ENCODE results near the gene APLP2. TPM values are rescaled to one million over a fixed set of nuclear protein-coding genes. Genes with fewer than 3 reads are reported as not detected.

APLP2 gene
- total RNA-seq, 1 experiment from 2014 or later: 350 TPM

DNA sequence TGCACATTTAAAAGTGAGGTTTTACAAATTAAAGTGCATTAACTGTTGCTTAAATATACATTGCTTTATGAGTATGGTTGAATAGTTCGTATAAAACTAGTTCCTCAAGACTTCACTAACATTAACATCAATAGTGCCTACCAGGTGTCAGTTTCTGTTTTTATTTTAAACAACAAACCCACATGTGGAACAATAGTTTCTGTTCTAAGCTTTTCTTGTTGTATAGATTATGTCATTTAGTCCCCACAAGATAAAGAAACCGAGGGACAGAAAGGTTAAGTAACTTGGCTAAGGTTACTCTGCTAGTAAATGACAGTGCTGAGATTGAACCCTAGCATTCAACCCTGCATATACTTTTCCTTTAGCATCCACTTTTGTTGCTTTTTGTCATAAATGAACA lies 48.5 kb downstream of the APLP2 start:
- Histone ChIP-seq H3K9me2 (ENCODE audit: insufficient read depth) (no peaks in the 10 kb centered on the region), H3K4me3 (no peak overlapping the region), H3K36me3 (ENCODE audit: low read depth) (peaks cover 33% of the 10 kb centered on the region), H3K9me3 (ENCODE audit: insufficient read depth, low read depth) (no peaks in the 10 kb centered on the region), H3F3A (ENCODE audit: insufficient read depth, low read depth) (peaks cover 49% of the 10 kb centered on the region), H3K4me1 (replicated peaks; ENCODE audit: insufficient read depth) (peaks cover 40% of the 10 kb centered on the region), H3K27me3 (ENCODE audit: insufficient read depth, low read depth) (no peaks in the 10 kb centered on the region), H2AFZ (no peak overlapping the region), H3K79me2 (ENCODE audit: low read depth) (peaks cover 40% of the 10 kb centered on the region), H4K20me1 (ENCODE audit: insufficient read depth) (no peaks in the 10 kb centered on the region), H3K4me2 (no peak overlapping the region), H3K27ac (no peak overlapping the region)
- ChIA-PET POLR2A (ENCODE audit: unreplicated experiment) (interaction anchor here (0.6 kb wide), 1 partner anchor 302 kb away, joined by 3 read pairs; the partner anchor contains the start of gene TMEM45B), CTCF (interaction anchor here (0.7 kb wide), 1 partner anchor 1305 kb away, joined by 7 read pairs; no protein-coding TSS in a partner anchor)
- BruUV-seq (replicated peaks): no TSS peak
- intact Hi-C loops (cut with micrococcal nuclease; ENCODE audit: unreplicated experiment): no loop called here
- TF ChIP-seq, protein P1, sequence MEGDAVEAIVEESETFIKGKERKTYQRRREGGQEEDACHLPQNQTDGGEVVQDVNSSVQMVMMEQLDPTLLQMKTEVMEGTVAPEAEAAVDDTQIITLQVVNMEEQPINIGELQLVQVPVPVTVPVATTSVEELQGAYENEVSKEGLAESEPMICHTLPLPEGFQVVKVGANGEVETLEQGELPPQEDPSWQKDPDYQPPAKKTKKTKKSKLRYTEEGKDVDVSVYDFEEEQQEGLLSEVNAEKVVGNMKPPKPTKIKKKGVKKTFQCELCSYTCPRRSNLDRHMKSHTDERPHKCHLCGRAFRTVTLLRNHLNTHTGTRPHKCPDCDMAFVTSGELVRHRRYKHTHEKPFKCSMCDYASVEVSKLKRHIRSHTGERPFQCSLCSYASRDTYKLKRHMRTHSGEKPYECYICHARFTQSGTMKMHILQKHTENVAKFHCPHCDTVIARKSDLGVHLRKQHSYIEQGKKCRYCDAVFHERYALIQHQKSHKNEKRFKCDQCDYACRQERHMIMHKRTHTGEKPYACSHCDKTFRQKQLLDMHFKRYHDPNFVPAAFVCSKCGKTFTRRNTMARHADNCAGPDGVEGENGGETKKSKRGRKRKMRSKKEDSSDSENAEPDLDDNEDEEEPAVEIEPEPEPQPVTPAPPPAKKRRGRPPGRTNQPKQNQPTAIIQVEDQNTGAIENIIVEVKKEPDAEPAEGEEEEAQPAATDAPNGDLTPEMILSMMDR (conservative IDR thresholded peaks at IDR 0.05): no peak
- no peak for TF ChIP-seq EZH2 (IDR thresholded peaks at IDR 0.05; ENCODE audit: low read depth)
- no peak for DNase-seq

GRCh38 chr11:130118636-130119387 lies 49.1 kb downstream of the APLP2 start:
- CTCF ChIA-PET: no interaction called here
- DNase-seq: no peak
- peaks cover 56% of the 10 kb centered on the region for H3F3A ChIP-seq (ENCODE audit: insufficient read depth, low read depth)
- peaks cover 29% of the 10 kb centered on the region for H3K36me3 ChIP-seq (ENCODE audit: low read depth)
- 0 out of 2 replicates have a peak overlapping the region, but pooled peaks have one; percentile 35 for H3K27ac ChIP-seq
- no peak overlapping the region for H3K4me3 ChIP-seq
- H3K9me3 ChIP-seq (ENCODE audit: insufficient read depth, low read depth): no peaks in the 10 kb centered on the region
- POLR2A ChIA-PET (ENCODE audit: unreplicated experiment): interaction anchor here (0.6 to 0.7 kb wide), 2 partner anchors 189 to 303 kb away, joined by 3 to 4 read pairs; partner anchors contain the start of gene TMEM45B
- H3K79me2 ChIP-seq (ENCODE audit: low read depth): peaks cover 38% of the 10 kb centered on the region
- intact Hi-C loops (cut with micrococcal nuclease; ENCODE audit: unreplicated experiment): no loop called here
- no peaks in the 10 kb centered on the region for H3K9me2 ChIP-seq (ENCODE audit: insufficient read depth)
- H3K4me1 ChIP-seq (replicated peaks; ENCODE audit: insufficient read depth): peaks cover 47% of the 10 kb centered on the region
- H2AFZ ChIP-seq: no peak overlapping the region
- no peaks in the 10 kb centered on the region for H4K20me1 ChIP-seq (ENCODE audit: insufficient read depth)
- BruUV-seq (replicated peaks): no TSS peak
- H3K4me2 ChIP-seq: no peak overlapping the region
- TF ChIP-seq, protein P1 (conservative IDR thresholded peaks at IDR 0.05): no peak
- TF ChIP-seq EZH2 (IDR thresholded peaks at IDR 0.05; ENCODE audit: low read depth): no peak
- H3K27me3 ChIP-seq (ENCODE audit: insufficient read depth, low read depth): no peaks in the 10 kb centered on the region

DNA sequence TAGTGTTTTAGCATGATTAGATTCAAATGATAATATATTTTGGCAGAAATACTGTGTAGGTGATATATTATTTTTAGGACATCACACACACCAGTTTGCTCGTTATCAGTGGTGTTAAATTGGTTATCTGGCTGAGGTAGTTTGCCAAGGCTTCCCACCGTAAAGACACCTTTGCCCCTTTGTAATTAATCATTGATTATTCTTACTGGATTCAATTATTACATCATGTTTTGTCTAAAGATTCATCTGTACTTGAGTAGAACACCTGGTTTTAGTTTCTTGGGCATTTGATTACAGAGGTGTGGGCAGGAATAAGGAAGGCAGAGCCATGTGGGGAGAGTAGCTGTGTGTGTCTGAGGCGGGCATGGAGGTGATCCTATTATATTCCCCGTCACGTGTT lies 50.4 kb downstream of the APLP2 start:
- peaks cover 37% of the 10 kb centered on the region for H3K36me3 ChIP-seq (ENCODE audit: low read depth)
- H4K20me1 ChIP-seq (ENCODE audit: insufficient read depth): no peaks in the 10 kb centered on the region
- peaks cover 56% of the 10 kb centered on the region for H3F3A ChIP-seq (ENCODE audit: insufficient read depth, low read depth)
- peaks cover 39% of the 10 kb centered on the region for H3K79me2 ChIP-seq (ENCODE audit: low read depth)
- no peak overlapping the region for H3K4me2 ChIP-seq
- peak overlapping the region; percentile 35; the same call in 1 of the 2 replicates for H3K27ac ChIP-seq
- ChIA-PET POLR2A (ENCODE audit: unreplicated experiment) (interaction anchor here (0.7 kb wide), 1 partner anchor 197 kb away, joined by 3 read pairs; no protein-coding TSS in a partner anchor), CTCF (no interaction called here)
- no peak overlapping the region for H3K4me3 ChIP-seq
- H3K9me2 ChIP-seq (ENCODE audit: insufficient read depth): no peaks in the 10 kb centered on the region
- intact Hi-C loops (cut with micrococcal nuclease; ENCODE audit: unreplicated experiment): no loop called here
- peaks cover 46% of the 10 kb centered on the region for H3K4me1 ChIP-seq (replicated peaks; ENCODE audit: insufficient read depth)
- H3K9me3 ChIP-seq (ENCODE audit: insufficient read depth, low read depth): no peaks in the 10 kb centered on the region
- no peaks in the 10 kb centered on the region for H3K27me3 ChIP-seq (ENCODE audit: insufficient read depth, low read depth)
- TF ChIP-seq, protein P1 (conservative IDR thresholded peaks at IDR 0.05): no peak
- no peak for TF ChIP-seq EZH2 (IDR thresholded peaks at IDR 0.05; ENCODE audit: low read depth)
- no TSS peak for BruUV-seq (replicated peaks)
- DNase-seq: no peak
- no peak overlapping the region for H2AFZ ChIP-seq

All from PC-9 (cell line).